ENCODE measurements around the gene PSTK.

PSTK gene

GRCh38 chr10:122974543-122975064, 5.6 kb upstream of the PSTK start:
- TF ChIP-seq CTCF (IDR thresholded peaks at IDR 0.05), result no peak
- no peak for TF ChIP-seq ZFX (IDR thresholded peaks at IDR 0.05; ENCODE audit: borderline replicate concordance)
- H3K27ac ChIP-seq, result no peak overlapping the region

- TF ChIP-seq CTCF (IDR thresholded peaks at IDR 0.05) (no peak), ZFX (IDR thresholded peaks at IDR 0.05; ENCODE audit: borderline replicate concordance) (no peak)
- peak overlapping the region; percentile 84 for H3K27ac ChIP-seq
Measured at GRCh38 chr10:122981066-122981464, 864 bp downstream of the PSTK start.

GRCh38 chr10:122983898-122984297, 3.7 kb downstream of the PSTK start:
- no peak for TF ChIP-seq ZFX (IDR thresholded peaks at IDR 0.05; ENCODE audit: borderline replicate concordance)
- H3K27ac ChIP-seq, result no peak overlapping the region

GRCh38 chr10:122984708-122985107, 4.5 kb downstream of the PSTK start:
- TF ChIP-seq ZFX (IDR thresholded peaks at IDR 0.05; ENCODE audit: borderline replicate concordance) (no peak), CTCF (IDR thresholded peaks at IDR 0.05) (no peak)
- no peak overlapping the region for H3K27ac ChIP-seq

GRCh38 chr10:122986335-122986734, 6.1 kb downstream of the PSTK start:
- no peak overlapping the region for H3K27ac ChIP-seq
- TF ChIP-seq ZFX (IDR thresholded peaks at IDR 0.05; ENCODE audit: borderline replicate concordance) (no peak), CTCF (IDR thresholded peaks at IDR 0.05) (no peak)

GRCh38 chr10:122988501-122988900, 8.3 kb downstream of the PSTK start:
- TF ChIP-seq ZFX (IDR thresholded peaks at IDR 0.05; ENCODE audit: borderline replicate concordance), result no peak
- no peak for TF ChIP-seq CTCF (IDR thresholded peaks at IDR 0.05)

GRCh38 chr10:122990278-122990677, 10.1 kb downstream of the PSTK start:
- no peak for TF ChIP-seq CTCF (IDR thresholded peaks at IDR 0.05)
- no peak for TF ChIP-seq ZFX (IDR thresholded peaks at IDR 0.05; ENCODE audit: borderline replicate concordance)
- H3K27ac ChIP-seq, result no peak overlapping the region

More at GRCh38 chr10:122988501-122988900, 8.3 kb downstream of the PSTK start:
- no peak overlapping the region for H3K27ac ChIP-seq

- no peak for TF ChIP-seq ZFX (IDR thresholded peaks at IDR 0.05; ENCODE audit: borderline replicate concordance)
- no peak for TF ChIP-seq CTCF (IDR thresholded peaks at IDR 0.05)
Measured at GRCh38 chr10:122992031-122992585, 11.9 kb downstream of the PSTK start.

More at GRCh38 chr10:122992031-122992585, 11.9 kb downstream of the PSTK start:
- H3K27ac ChIP-seq, result no peak overlapping the region

Data from 22Rv1 (cell line).